Activated CD4-positive, alpha-beta T cell treated with anti-CD3 and anti-CD28 coated beads for 48 hours (primary cell): ENCODE data around the gene SLC25A42.
"Not testable (repeated sequence)": the region's sequence is repeated elsewhere in the genome, so short reads cannot be mapped to it uniquely, and the experiment has no call there.

Experiments used
- DNase-seq: peaks from one replicate; pipeline ENCODE4 v3.0.0-alpha.2; 2020

The SLC25A42 gene

GRCh38 chr19:19071897-19072296 is 8.1 kb downstream of the SLC25A42 start:
- DNase-seq, result no peak

- no peak for DNase-seq
Measured at GRCh38 chr19:19074196-19074882, 10.5 kb downstream of the SLC25A42 start.

- DNase-seq, result no peak
Measured at GRCh38 chr19:19075126-19075525, 11.3 kb downstream of the SLC25A42 start.

GRCh38 chr19:19076476-19076875 is 12.7 kb downstream of the SLC25A42 start:
- no peak for DNase-seq

- no peak for DNase-seq
Measured at GRCh38 chr19:19077103-19077502, 13.3 kb downstream of the SLC25A42 start.

- no peak for DNase-seq
Measured at GRCh38 chr19:19078801-19079200, 15.0 kb downstream of the SLC25A42 start.

- DNase-seq, result no peak
Measured at GRCh38 chr19:19079571-19079970, 15.8 kb downstream of the SLC25A42 start.

GRCh38 chr19:19081642-19082151 is 17.9 kb downstream of the SLC25A42 start:
- no peak for DNase-seq

- no peak for DNase-seq
Measured at GRCh38 chr19:19083413-19084178, 19.8 kb downstream of the SLC25A42 start.

- DNase-seq, result no peak
Measured at GRCh38 chr19:19087676-19088075, 23.9 kb downstream of the SLC25A42 start.

GRCh38 chr19:19094513-19094912 is 30.7 kb downstream of the SLC25A42 start:
- no peak for DNase-seq

- no peak for DNase-seq
Measured at GRCh38 chr19:19095691-19096090, 31.9 kb downstream of the SLC25A42 start.

GRCh38 chr19:19096641-19097627 is 33.1 kb downstream of the SLC25A42 start:
- no peak for DNase-seq

GRCh38 chr19:19098084-19098702 is 34.4 kb downstream of the SLC25A42 start:
- no peak for DNase-seq

GRCh38 chr19:19098703-19099632 is 35.2 kb downstream of the SLC25A42 start:
- DNase-seq, result no peak

- no peak for DNase-seq
Measured at GRCh38 chr19:19101540-19101939, 37.7 kb downstream of the SLC25A42 start.

- DNase-seq, result not testable (repeated sequence)
Measured at GRCh38 chr19:19102566-19102965, 38.8 kb downstream of the SLC25A42 start.

GRCh38 chr19:19103167-19103566 is 39.4 kb downstream of the SLC25A42 start:
- no peak for DNase-seq

GRCh38 chr19:19105365-19106055 is 41.7 kb downstream of the SLC25A42 start:
- DNase-seq, result peak; percentile 17

- DNase-seq, result no peak
Measured at GRCh38 chr19:19106056-19106551, 42.3 kb downstream of the SLC25A42 start.
